ENCODE results near the gene SULT6B1. TPM values are rescaled to one million over a fixed set of nuclear protein-coding genes. Genes with fewer than 3 reads are reported as not detected.
"Not testable (repeated sequence)": the region's sequence is repeated elsewhere in the genome, so short reads cannot be mapped to it uniquely, and the experiment has no call there.

The SULT6B1 gene
- polyA plus RNA-seq, 3 donors = not detected

GRCh38 chr2:37196320-37197195, 8.1 kb upstream of the SULT6B1 start, which contains the start of gene CEBPZOS:
CEBPZOS (plus strand) TSS chr2:37196496; CDS start chr2:37199705, 3,209 bp downstream.
- peak; percentile 75 to 87 (median 76) for DNase-seq (ENCODE audit: low read depth in 3 of 3, low spot score in 2 of 3)

- DNase-seq (ENCODE audit: low read depth in 3 of 3, low spot score in 2 of 3) = not testable (repeated sequence)
Observed at GRCh38 chr2:37195862-37196319, 7.4 kb upstream of the SULT6B1 start.

- DNase-seq (ENCODE audit: low read depth in 3 of 3, low spot score in 2 of 3) = no peak
Observed at GRCh38 chr2:37192551-37192950, 4.1 kb upstream of the SULT6B1 start.

DNA sequence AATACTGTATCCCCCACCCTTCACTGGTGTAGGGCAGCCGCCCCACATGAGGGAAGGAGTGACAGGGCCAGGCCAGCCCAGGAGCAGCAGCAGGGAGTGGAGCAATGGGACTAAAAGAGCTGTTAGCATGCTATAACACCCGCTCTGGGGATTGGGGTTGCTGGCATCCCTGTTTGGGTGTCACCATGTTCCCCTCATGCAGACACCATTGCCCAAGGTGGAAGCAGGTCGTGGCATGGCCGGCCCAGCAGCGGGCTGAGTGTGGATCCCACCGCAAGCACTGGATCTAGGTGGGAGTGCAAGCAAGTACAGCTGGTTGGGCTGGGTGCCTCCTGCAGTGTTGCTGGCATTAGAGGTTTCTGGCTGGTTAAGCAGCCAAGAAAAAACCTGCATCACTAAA, 3.3 kb upstream of the SULT6B1 start:
- no peak for DNase-seq (ENCODE audit: low read depth in 3 of 3, low spot score in 2 of 3)

GRCh38 chr2:37191253-37191652, 2.8 kb upstream of the SULT6B1 start:
- DNase-seq (ENCODE audit: low read depth in 3 of 3, low spot score in 2 of 3) = no peak

- no peak for DNase-seq (ENCODE audit: low read depth in 3 of 3, low spot score in 2 of 3)
Observed at GRCh38 chr2:37190290-37190689, 1.8 kb upstream of the SULT6B1 start.

DNA sequence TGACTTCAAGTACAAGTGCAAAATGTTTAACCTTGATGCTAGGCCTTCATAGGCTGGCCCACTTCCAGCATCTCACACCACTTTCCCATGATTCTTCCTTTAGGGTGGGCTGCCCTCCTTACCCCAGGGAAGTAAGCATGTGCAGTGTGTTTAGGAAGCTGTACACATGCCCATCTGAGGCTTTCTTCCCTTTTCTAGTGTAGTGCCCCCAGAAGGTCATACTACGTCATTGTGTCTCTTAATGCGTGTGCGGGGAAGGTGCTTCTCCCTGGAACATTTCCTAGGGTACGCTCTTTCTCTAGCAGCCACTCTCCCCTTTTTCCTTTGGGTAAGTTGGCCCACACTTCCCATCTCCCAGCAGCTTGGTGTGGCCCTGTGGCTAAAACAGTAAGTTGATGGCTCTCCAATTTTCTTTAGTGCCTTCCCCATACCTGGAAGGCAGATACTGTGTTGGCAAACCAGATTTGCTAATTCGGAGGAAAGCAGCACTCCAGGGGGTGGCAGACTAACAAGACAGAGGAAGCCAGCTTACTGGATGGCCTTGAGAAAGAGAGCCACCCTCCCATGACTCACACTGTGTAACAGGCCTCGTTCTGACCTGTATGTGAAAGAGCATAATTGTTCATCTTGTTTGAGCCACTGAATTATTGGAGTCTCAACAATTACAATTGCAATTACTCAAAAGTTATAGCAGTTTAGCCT, 1.1 kb upstream of the SULT6B1 start:
- no peak for DNase-seq (ENCODE audit: low read depth in 3 of 3, low spot score in 2 of 3)

DNA sequence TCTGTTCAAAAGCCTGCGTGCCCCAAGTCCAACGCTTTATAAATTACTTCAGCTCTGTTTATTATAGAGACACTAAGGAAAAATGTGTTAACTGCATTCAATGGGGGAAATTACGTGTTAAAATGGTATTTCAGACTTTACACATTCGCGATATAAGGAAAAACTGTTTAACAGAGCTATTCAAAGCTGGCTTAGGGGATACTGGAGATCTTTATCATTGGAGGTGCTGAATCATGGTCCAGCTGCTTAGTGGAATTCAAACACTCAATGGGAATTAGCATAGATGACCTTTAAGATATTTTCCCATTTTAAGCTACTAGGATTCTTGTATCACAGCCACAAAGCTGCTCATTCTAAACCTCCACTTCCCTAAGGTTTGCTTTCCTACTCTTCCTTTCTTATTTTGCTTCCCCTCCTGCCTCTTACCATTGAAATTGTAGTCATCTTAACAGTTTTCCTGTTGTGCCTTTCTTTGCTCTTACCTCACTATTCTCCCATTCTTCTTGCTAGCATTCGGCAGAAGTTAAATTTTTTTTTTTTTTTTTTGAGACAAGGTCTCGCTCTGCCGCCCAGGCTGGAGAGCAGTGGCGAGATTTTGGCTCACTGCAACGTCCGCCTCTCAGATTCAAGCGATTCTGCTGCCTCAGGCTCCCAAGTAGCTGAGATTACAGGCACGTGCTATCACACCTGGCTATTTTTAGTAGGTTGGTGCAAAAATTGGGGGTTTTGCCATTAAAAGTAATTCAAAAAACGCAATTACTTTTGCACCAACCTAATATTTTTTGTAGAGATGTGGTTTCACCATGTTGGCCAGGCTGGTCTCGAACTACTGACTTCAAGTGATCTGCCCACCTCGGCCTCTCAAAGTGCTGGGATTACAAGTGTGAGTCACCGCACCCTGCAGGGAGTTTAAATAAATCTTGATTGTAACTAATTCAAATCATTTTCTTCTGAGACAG, 6.5 kb downstream of the SULT6B1 start:
- DNase-seq (ENCODE audit: low read depth in 3 of 3, low spot score in 2 of 3) = no peak

DNA sequence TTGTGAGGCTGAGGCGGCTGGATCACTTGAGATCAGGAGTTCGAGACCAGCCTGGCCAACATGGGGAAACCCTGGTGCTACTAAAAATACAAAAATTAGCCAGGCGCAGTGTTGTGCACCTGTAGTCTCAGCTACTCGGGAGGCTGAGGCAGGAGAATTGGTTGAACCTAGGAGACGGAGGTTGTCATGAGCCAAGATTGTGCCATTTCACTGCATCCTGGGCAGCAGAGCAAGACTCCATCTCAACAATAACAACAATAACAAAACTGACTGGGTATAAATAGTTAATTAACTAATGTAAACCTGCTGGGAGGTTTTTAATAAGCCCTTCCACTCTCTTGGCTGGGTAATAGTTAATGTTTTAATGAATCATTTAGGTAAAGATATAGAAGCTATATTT, 7.8 kb downstream of the SULT6B1 start:
- no peak for DNase-seq (ENCODE audit: low read depth in 3 of 3, low spot score in 2 of 3)

DNA sequence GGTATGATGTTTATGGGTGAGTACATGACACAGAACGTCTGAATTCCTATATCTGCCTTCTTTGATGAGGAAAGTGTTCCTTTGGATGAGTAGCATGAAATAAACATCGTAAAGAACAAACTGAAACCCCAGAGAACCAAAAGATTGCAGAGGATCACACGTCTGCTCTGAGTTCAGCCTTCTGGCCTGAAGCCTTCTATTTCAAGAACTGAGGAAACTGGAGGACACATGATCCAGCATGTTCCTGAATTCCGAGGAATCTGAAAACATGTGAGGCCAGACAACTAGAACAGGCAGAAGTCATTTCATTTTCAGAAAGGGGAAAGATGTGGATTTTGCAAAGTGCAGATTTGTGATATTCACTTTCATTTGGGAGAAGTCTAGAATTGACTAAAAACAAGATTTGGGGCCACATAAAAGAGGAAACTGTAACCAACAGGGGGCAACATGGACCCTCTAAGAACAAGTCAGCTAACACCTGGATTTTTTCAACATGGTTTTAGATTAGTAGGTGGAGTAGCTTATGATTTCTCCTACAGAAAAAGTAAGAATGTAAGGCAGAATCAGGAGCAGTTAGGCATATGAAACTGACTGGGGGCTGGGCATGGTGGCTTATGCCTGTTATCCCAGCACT, 8.3 kb downstream of the SULT6B1 start:
- no peak for DNase-seq (ENCODE audit: low read depth in 3 of 3, low spot score in 2 of 3)

GRCh38 chr2:37173741-37174140, 14.7 kb downstream of the SULT6B1 start:
- DNase-seq (ENCODE audit: low read depth in 3 of 3, low spot score in 2 of 3) = no peak

DNA sequence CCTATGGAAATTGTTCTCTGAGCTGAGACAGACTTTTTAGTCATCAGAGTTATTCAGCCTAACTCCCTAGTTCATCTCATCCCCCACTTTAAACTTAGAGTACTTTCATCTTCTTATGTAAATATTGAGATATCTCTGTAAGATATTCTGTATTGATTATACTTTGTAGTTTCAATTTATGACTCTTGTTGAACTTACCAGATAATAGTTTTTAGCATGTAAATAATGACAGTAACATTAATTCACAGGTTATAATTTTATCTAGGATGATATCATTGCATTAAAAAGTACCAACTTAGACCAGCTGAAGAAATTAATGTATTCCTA, 16.9 kb downstream of the SULT6B1 start:
- DNase-seq (ENCODE audit: low read depth in 3 of 3, low spot score in 2 of 3) = no peak

DNA sequence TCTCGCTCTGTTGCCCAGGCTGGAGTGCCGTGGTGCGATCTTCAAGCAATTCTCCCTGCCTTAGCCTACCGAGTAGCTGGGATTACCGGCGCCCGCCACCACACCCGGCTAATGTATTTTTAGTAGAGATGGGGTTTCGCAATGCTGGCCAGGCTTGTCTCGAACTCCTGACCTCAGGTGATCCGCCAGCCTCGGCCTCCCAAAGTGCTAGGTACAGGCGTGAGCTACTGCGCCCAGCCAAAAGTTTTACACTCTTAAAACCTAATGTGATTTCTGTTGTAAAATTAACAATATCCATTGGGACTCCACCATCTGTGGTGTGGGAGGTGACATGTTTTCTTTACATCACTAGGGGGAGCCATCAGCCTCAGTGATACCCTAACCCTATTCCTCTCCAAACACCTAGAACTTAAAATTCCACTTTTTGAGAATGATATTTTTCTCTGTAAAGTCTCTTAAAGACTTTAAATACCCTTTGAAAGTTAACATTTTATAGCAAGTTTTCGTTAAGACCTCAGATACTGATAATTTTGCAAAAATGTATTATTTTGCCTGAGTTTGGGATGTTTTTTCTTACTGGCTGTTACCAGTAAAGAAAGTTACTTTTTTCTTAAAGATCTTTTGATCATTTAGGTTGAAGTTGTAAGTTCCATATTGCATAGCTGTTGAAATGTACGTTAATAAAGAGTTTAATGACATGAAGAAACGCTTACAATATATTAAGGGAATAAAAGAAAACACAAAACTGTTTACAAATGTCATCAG, 20.1 kb downstream of the SULT6B1 start:
- no peak for DNase-seq (ENCODE audit: low read depth in 3 of 3, low spot score in 2 of 3)

DNA sequence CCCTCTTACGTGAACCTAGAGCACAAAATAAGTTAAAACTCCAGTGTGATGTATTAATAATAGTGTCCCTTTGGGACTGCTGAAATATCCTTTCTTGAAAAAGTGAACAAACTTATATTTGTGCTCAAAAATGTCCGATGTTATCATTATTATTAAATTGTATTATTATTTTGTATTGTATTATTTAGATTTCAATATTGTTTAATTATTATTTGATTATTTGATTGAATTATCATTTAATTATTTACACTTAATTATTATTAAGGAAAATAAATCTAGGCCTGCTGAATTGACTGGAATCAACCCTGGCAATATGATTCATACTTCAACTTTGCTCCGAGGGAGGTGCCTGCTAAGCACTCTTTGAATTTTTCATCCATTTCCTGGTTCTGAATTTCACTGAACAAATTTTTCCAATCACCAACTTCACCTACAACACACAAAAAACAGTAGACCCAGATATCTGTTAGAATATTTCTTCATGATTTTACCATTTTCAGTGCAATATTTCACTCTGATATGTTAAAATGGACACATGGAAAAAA, 20.8 kb downstream of the SULT6B1 start:
- no peak for DNase-seq (ENCODE audit: low read depth in 3 of 3, low spot score in 2 of 3)

GRCh38 chr2:37164757-37165156, 23.7 kb downstream of the SULT6B1 start:
- DNase-seq (ENCODE audit: low read depth in 3 of 3, low spot score in 2 of 3) = no peak

GRCh38 chr2:37156857-37157714, 31.4 kb downstream of the SULT6B1 start, which contains the start of gene EIF2AK2:
EIF2AK2 (minus strand) TSS chr2:37156980; CDS start chr2:37147806, 9,174 bp downstream.
- peak in 2 of 3 donors; percentile 53 to 61 for DNase-seq (ENCODE audit: low read depth in 3 of 3, low spot score in 2 of 3)

DNA sequence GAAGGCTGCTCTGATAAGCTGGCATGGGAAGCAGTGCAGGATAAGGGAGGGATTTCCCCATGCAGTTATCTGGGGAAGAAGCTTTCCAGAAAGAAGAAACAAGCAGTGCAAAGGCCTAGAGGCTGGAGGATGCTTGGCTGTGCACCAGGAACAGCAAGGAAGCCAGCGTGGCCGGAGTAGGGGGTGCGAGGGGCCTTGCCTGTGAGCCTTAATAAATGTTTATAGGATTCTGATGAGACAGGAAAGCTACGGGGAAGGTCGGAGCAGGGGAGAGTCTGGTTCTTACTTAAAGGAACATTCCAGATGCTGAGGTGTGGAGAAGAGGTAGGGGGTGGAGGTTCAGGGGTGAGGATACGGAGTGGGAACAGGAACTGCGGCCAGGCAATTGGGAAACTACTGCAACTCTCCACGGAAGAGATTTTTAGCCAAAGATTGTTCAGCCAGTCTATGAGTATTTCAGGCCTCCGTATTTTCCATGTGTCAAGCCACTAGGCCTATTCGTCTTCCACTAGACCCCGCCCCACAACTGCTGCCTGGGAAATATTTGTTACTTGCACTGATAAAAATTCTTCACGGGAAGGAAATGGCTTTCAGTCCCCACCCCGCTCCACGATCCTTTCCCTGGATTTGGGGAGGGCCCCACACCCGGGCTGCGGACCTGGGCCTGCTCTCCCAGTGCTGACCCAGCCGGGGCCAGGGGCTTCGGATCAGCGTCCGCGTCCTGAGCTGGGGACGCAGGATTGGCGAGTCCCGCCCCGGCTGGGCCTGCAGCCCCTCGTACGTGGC, 32.2 kb downstream of the SULT6B1 start:
- DNase-seq (ENCODE audit: low read depth in 3 of 3, low spot score in 2 of 3) = peak; percentile 31 to 54 (median 50)
